ENCODE measurements around the gene ZNF76.

GRCh38 chr6:35298625-35299140 lies 39.1 kb downstream of the ZNF76 start:
- TF ChIP-seq CTCF (conservative IDR thresholded peaks at IDR 0.05) (no peak), EZH2 (IDR thresholded peaks at IDR 0.05; ENCODE audit: low read depth) (no peak)
